IMR-90 (cell line): ENCODE results near the gene ZNF385C. TPM values are rescaled to one million over a fixed set of nuclear protein-coding genes. Genes with fewer than 3 reads are reported as not detected.

ENCODE experiments used
- ATAC-seq: fragments of 200-7000 bp; cut with Tn5 transposase; 2 replicates; pipeline ENCODE4 v1.9.1; 2020; ENCODE audit warnings: low read depth, mild to moderate bottlenecking, moderate library complexity
- BruUV-seq: library from RNA; stranded (reverse); fragments of 400-500 nt; replicated peaks from 2 replicates; lab custom pipeline; 2021; lab: Mats Ljungman, UMichigan
- CTCF ChIA-PET: fragments of 300-600 bp; formaldehyde crosslinking; extraction: SDS; loops from one replicate; lab custom pipeline; 2021; ENCODE audit warnings: antibody characterized with exemption; lab: Yijun Ruan, JAX
- POLR2A ChIA-PET: fragments of 300-600 bp; sonication (Branson Sonifier 250); formaldehyde crosslinking; loops from one replicate; lab custom pipeline; 2022; ENCODE audit warnings: antibody characterized with exemption; ENCODE audit not compliant: unreplicated experiment; lab: Charles Lee
- DNase-seq: peaks from one replicate; pipeline ENCODE4 v3.0.0; 2013
- H2AFZ ChIP-seq: replicated peaks from 2 replicates; pipeline ENCODE3; 2013; ENCODE audit warnings: low read length, mild to moderate bottlenecking; ENCODE audit not compliant: poor library complexity
- H2AK5ac ChIP-seq: 2 replicates; pipeline ENCODE4 v1.6.1; 2013; ENCODE audit warnings: low read depth, low read length, inconsistent platforms
- H2AK9ac ChIP-seq: replicated peaks from 2 replicates; pipeline ENCODE3; 2013; ENCODE audit warnings: mild to moderate bottlenecking, low read depth, low read length, moderate library complexity; ENCODE audit not compliant: poor library complexity
- H2BK120ac ChIP-seq: 2 replicates; pipeline ENCODE4 v1.6.1; 2013; ENCODE audit warnings: low read depth, low read length, inconsistent platforms
- H2BK15ac ChIP-seq: 3 replicates; pipeline ENCODE4 v1.6.1; 2013; ENCODE audit warnings: low read depth, low read length, inconsistent platforms
- H2BK20ac ChIP-seq: 2 replicates; pipeline ENCODE4 v1.6.1; 2013; ENCODE audit warnings: low read depth, mild to moderate bottlenecking, inconsistent platforms, low read length, moderate library complexity
- H2BK5ac ChIP-seq: 2 replicates; pipeline ENCODE4 v1.6.1; 2013; ENCODE audit warnings: mild to moderate bottlenecking, low read depth, low read length, inconsistent platforms; ENCODE audit not compliant: poor library complexity, severe bottlenecking
- H3K14ac ChIP-seq: replicated peaks from 2 replicates; pipeline ENCODE4 v1.6.1; 2013; ENCODE audit warnings: low read depth, low read length, inconsistent platforms
- H3K18ac ChIP-seq: 2 replicates; pipeline ENCODE4 v1.6.1; 2013; ENCODE audit warnings: low read depth, low read length, control low read depth
- H3K23ac ChIP-seq: 2 replicates; pipeline ENCODE4 v1.6.1; 2013; ENCODE audit warnings: low read depth, low read length, inconsistent platforms
- H3K27ac ChIP-seq: 2 replicates; pipeline ENCODE4 v1.5.1; 2013; ENCODE audit warnings: mild to moderate bottlenecking, control low read depth, low read length; ENCODE audit not compliant: insufficient read depth
- H3K27me3 ChIP-seq: 2 replicates; pipeline ENCODE4 v1.6.1; 2013; ENCODE audit warnings: low read length; ENCODE audit not compliant: control insufficient read depth, insufficient read depth
- H3K36me3 ChIP-seq: 2 replicates; pipeline ENCODE4 v1.6.1; 2013; ENCODE audit warnings: low read length, mixed read lengths; ENCODE audit not compliant: control insufficient read depth, insufficient read depth
- H3K4ac ChIP-seq: 2 replicates; pipeline ENCODE4 v1.6.1; 2013; ENCODE audit warnings: low read depth, low read length, inconsistent platforms
- H3K4me1 ChIP-seq: 2 replicates; pipeline ENCODE4 v1.6.1; 2013; ENCODE audit warnings: low read length, mixed read lengths; ENCODE audit not compliant: control insufficient read depth, insufficient read depth
- H3K4me2 ChIP-seq: 2 replicates; pipeline ENCODE4 v1.6.1; 2013; ENCODE audit warnings: low read depth, mild to moderate bottlenecking, control low read depth, low read length, moderate library complexity
- H3K4me3 ChIP-seq: 2 replicates; pipeline ENCODE4 v1.5.1; 2013; ENCODE audit warnings: low read depth, mild to moderate bottlenecking, control low read depth, low read length, moderate library complexity; ENCODE audit not compliant: insufficient read depth
- H3K56ac ChIP-seq: 2 replicates; pipeline ENCODE4 v1.6.1; 2013; ENCODE audit warnings: low read length, inconsistent platforms; ENCODE audit not compliant: insufficient read depth; ENCODE audit errors: extremely low read depth
- H3K79me1 ChIP-seq, 2 experiments: 2 replicates each; pipeline ENCODE4 v1.6.1; 2013; ENCODE audit warnings: low read length in 2 of 2, inconsistent platforms in 1 of 2, low read depth in 1 of 2
- H3K9ac ChIP-seq: 2 replicates; pipeline ENCODE4 v1.6.1; 2013; ENCODE audit warnings: low read depth, low read length, control low read depth
- H3K9me1 ChIP-seq: 2 replicates; pipeline ENCODE4 v1.6.1; 2013; ENCODE audit warnings: low read length, inconsistent platforms; ENCODE audit not compliant: insufficient read depth
- H3K9me3 ChIP-seq: 2 replicates; pipeline ENCODE4 v1.6.1; 2013; ENCODE audit warnings: low read length; ENCODE audit not compliant: control insufficient read depth, insufficient read depth
- H4K20me1 ChIP-seq: 2 replicates; pipeline ENCODE4 v1.6.1; 2013; ENCODE audit warnings: low read length, inconsistent platforms; ENCODE audit not compliant: insufficient read depth
- H4K5ac ChIP-seq: 2 replicates; pipeline ENCODE4 v1.6.1; 2013; ENCODE audit warnings: mild to moderate bottlenecking, low read depth, low read length, control low read depth
- H4K8ac ChIP-seq, 2 experiments: 2 replicates each; pipeline ENCODE4 v1.6.1; 2013; ENCODE audit warnings: low read depth in 2 of 2, low read length in 2 of 2, control low read depth in 1 of 2, inconsistent platforms in 1 of 2
- H4K91ac ChIP-seq: 2 replicates; pipeline ENCODE4 v1.6.1; 2013; ENCODE audit warnings: low read depth, low read length, inconsistent platforms; ENCODE audit not compliant: insufficient read depth
- BHLHE40 ChIP-seq: fragments of 150-350 bp; IDR thresholded peaks from 2 replicates; pipeline ENCODE4 v1.6.1; 2016; ENCODE audit warnings: mild to moderate bottlenecking, low read depth, low read length
- FOS ChIP-seq: fragments of 150-350 bp; IDR thresholded peaks from 2 replicates; pipeline ENCODE4 v1.6.1; 2016; ENCODE audit warnings: low read depth, low read length
- MXI1 ChIP-seq: IDR thresholded peaks from 2 replicates; pipeline ENCODE4 v1.6.1; 2012; ENCODE audit warnings: low read depth, mild to moderate bottlenecking, low read length, moderate library complexity, borderline replicate concordance
- RFX5 ChIP-seq: IDR thresholded peaks from 2 replicates; pipeline ENCODE4 v1.8.0; 2012; ENCODE audit warnings: low read depth, mild to moderate bottlenecking, low read length, moderate library complexity
- WGBS, 2 experiments: methylation state at CpG; one replicate each; pipeline versions ENCODE4 v1.1.5 to v1.1.7; 2013; ENCODE audit warnings: missing lambda C conversion rate in 2 of 2; ENCODE audit not compliant: insufficient read length in 1 of 2; ENCODE audit errors: extremely low coverage in 2 of 2; 5-methylcytosine and 5-hydroxymethylcytosine counted together
- dilution Hi-C: fragments of 300-500 bp; cut with HindIII; formaldehyde crosslinking; loops from one replicate; pipeline ENCODE4 v1.14.3; 2018; ENCODE audit warnings: low sequenced_read_pairs; ENCODE audit not compliant: unreplicated experiment
- in situ Hi-C: fragments of 300-500 bp; cut with MboI; formaldehyde crosslinking; loops from 3 replicates; pipeline ENCODE4 v1.14.3; 2019; ENCODE audit warnings: low sequenced_read_pairs, inconsistent platforms, mixed read lengths
- intact Hi-C: fragments of 100-400 bp; cut with micrococcal nuclease; formaldehyde crosslinking; loops from 2 replicates; pipeline ENCODE4 v1.10.0; 2022
- polyA plus RNA-seq, 3 experiments: library from polyadenylated mRNA; depleted of rRNA; stranded (reverse); fragments of >200 nt; gene quantifications; 2 replicates each; pipeline ENCODE4 v1.2.3, GENCODE V29; 2012; ENCODE audit warnings: low replicate concordance in 1 of 3
- total RNA-seq: library from RNA; depleted of rRNA; stranded (reverse); fragments of >200 nt; gene quantifications from 2 replicates; pipeline ENCODE4 v1.2.3, GENCODE V29; 2012

ZNF385C gene
- total and polyA plus RNA-seq, 2 of the 4 experiments (the other 2 are of a cell fraction), result not detected

GRCh38 chr17:41985919-41986318, 112.4 kb downstream of the ZNF385C start:
- H4K91ac ChIP-seq, result no peak overlapping the region
- ATAC-seq, result no peak
- H3K4me1 ChIP-seq, result no peaks in the 10 kb centered on the region
- H2BK120ac ChIP-seq, result no peak overlapping the region
- H3K9me1 ChIP-seq, result no peaks in the 10 kb centered on the region
- no peak overlapping the region for H2BK5ac ChIP-seq
- no peak overlapping the region for H3K4me2 ChIP-seq
- no peak overlapping the region for H3K9ac ChIP-seq
- H3K14ac ChIP-seq, result no peak overlapping the region
- ChIA-PET CTCF (no interaction called here), POLR2A (no interaction called here)
- 100% methylated on average over 3 of the region's 8 CpGs; no CpG with 5 or more reads in 1 of the 2 experiments for WGBS, 2 experiments
- no peak overlapping the region for H3K4ac ChIP-seq
- H4K5ac ChIP-seq, result no peak overlapping the region
- H3K36me3 ChIP-seq, result peaks cover 63% of the 10 kb centered on the region
- H2AK5ac ChIP-seq, result no peak overlapping the region
- dilution Hi-C loops, result no loop called here
- no peak overlapping the region for H3K18ac ChIP-seq
- no peak overlapping the region for H2AK9ac ChIP-seq
- no peak overlapping the region for H3K27ac ChIP-seq
- H2BK20ac ChIP-seq, result no peak overlapping the region
- H3K27me3 ChIP-seq, result no peaks in the 10 kb centered on the region
- no peak overlapping the region for H3K4me3 ChIP-seq
- DNase-seq, result no peak
- no peak overlapping the region for H2AFZ ChIP-seq
- no peak overlapping the region for H4K8ac ChIP-seq
- no peaks in the 10 kb centered on the region for H4K20me1 ChIP-seq
- peaks cover 22 to 42% of the 10 kb centered on the region in 2 experiments for H3K79me1 ChIP-seq
- H3K56ac ChIP-seq, result no peak overlapping the region
- no peak overlapping the region for H3K23ac ChIP-seq
- in situ Hi-C loops, result no loop called here
- no peak overlapping the region for H2BK15ac ChIP-seq
- no peaks in the 10 kb centered on the region for H3K9me3 ChIP-seq
- no TSS peak for BruUV-seq
- intact Hi-C loops, result no loop called here
- TF ChIP-seq BHLHE40 (no peak), RFX5 (no peak), MXI1 (no peak), FOS (no peak)
